Lung (tissue), 12 donors: ENCODE measurements around the gene FLYWCH1. TPM values are rescaled to one million over a fixed set of nuclear protein-coding genes. Genes with fewer than 3 reads are reported as not detected.

Source experiments
- ATAC-seq: fragments of 200-7000 bp; cut with Tn5 transposase; one replicate; pipeline ENCODE4 v1.9.1; 2020; ENCODE audit warnings: moderate number of reproducible peaks; ENCODE audit not compliant: insufficient read depth, low FRiP score
- DNase-seq, 3 donors: peaks; one replicate each; pipeline ENCODE4 v3.0.0-alpha.2; 2013 to 2017
- H3K27ac ChIP-seq, 2 donors: one replicate each; pipeline ENCODE4 v1.5.1; 2013; ENCODE audit warnings: mild to moderate bottlenecking in 2 of 2, moderate library complexity in 2 of 2, control low read depth in 1 of 2, inconsistent platforms in 1 of 2, low read depth in 1 of 2, low read length in 1 of 2
- H3K27me3 ChIP-seq, 3 donors: one replicate each; pipeline ENCODE4 v1.5.1; 2013; ENCODE audit warnings: low read length in 2 of 3; ENCODE audit not compliant: control insufficient read depth in 3 of 3, insufficient read depth in 3 of 3
- H3K36me3 ChIP-seq, 4 donors: one replicate each; pipeline ENCODE4 v1.5.1; 2013; ENCODE audit warnings: low read length in 4 of 4, mild to moderate bottlenecking in 1 of 4, moderate library complexity in 1 of 4; ENCODE audit not compliant: control insufficient read depth in 4 of 4, insufficient read depth in 4 of 4
- H3K4me1 ChIP-seq, 5 donors: one replicate each; pipeline ENCODE4 v1.5.1; 2013; ENCODE audit warnings: low read length in 5 of 5, mild to moderate bottlenecking in 2 of 5, moderate library complexity in 1 of 5; ENCODE audit not compliant: control insufficient read depth in 5 of 5, insufficient read depth in 5 of 5
- H3K4me3 ChIP-seq: one replicate; pipeline ENCODE4 v1.5.1; 2013; ENCODE audit warnings: mild to moderate bottlenecking, control low read depth, moderate library complexity
- H3K9ac ChIP-seq, 2 donors: one replicate each; pipeline ENCODE4 v1.5.1; 2013; ENCODE audit warnings: low read length in 2 of 2, control low read depth in 1 of 2; ENCODE audit not compliant: insufficient read depth in 1 of 2
- H3K9me3 ChIP-seq, 4 donors: one replicate each; pipeline ENCODE4 v1.5.1; 2013; ENCODE audit warnings: low read length in 3 of 4, mild to moderate bottlenecking in 1 of 4, moderate library complexity in 1 of 4; ENCODE audit not compliant: control insufficient read depth in 4 of 4, insufficient read depth in 3 of 4
- WGBS, 2 donors: extraction: QIAGEN DNeasy Blood & Tissue Kit; methylation state at CpG; one replicate each; pipeline ENCODE4 v1.1.7; 2013; 5-methylcytosine and 5-hydroxymethylcytosine counted together
- polyA plus RNA-seq, 2 donors: library from polyadenylated mRNA; stranded (reverse); fragments of 200-250 nt; gene quantifications; one replicate each; pipeline ENCODE4 v1.2.1, GENCODE V29; 2013
- total RNA-seq, 2 donors: library from RNA; depleted of rRNA in 1 of 2; stranded (reverse); fragments of >200 nt in 1 of 2; gene quantifications; one replicate each; pipeline ENCODE4 v1.2.1, GENCODE V29; 2014 to 2021
- TF ChIP-seq, protein P1 (sequence below): IDR thresholded peaks from 2 replicates; pipeline ENCODE4 v1.5.1; 2012; ENCODE audit warnings: mild to moderate bottlenecking; ENCODE audit errors: control extremely low read depth, extremely low read depth
- donor health status: control.
- donor health status: control.
- donor health status: Bipolar disorder and iron deficiency.
- donor health status: healthy.
- donor health status: DM: yes; HTN: yes; CAD: no.

FLYWCH1 gene
- total and polyA plus RNA-seq, 4 donors, result 13.3 to 34.3 (median 21.4) TPM

DNA sequence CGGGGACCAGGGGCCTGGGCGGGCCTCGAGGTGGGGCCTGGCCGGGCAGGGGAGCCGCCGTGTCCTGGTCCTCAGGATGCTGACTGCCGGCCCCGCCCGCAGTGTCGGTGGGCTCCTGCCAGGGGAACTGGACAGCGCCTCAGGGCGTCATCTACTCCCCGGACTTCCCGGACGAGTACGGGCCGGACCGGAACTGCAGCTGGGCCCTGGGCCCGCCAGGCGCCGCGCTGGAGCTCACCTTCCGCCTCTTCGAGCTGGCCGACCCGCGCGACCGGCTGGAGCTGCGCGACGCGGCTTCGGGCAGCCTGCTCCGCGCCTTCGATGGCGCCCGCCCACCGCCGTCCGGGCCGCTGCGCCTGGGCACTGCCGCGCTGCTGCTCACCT lies 55.1 kb downstream of the FLYWCH1 start:
- peak in 1 of 3 donors; percentile 16 for DNase-seq
- H3K9me3 ChIP-seq, result no peaks in the 10 kb centered on the region
- ATAC-seq, result no peak
- peaks cover 7 to 49% (median 31%) of the 10 kb centered on the region in 3 donors for H3K27me3 ChIP-seq
- H3K4me3 ChIP-seq, result no peak overlapping the region
- no peaks in the 10 kb centered on the region for H3K36me3 ChIP-seq
- peaks cover 0 to 40% (median 8%) of the 10 kb centered on the region in 5 donors for H3K4me1 ChIP-seq
- no peak overlapping the region for H3K9ac ChIP-seq
- 2 to 3% methylated on average over 31 to 46 of the region's 46 CpGs for WGBS, 2 donors
- H3K27ac ChIP-seq, result no peak overlapping the region
- TF ChIP-seq, protein P1, sequence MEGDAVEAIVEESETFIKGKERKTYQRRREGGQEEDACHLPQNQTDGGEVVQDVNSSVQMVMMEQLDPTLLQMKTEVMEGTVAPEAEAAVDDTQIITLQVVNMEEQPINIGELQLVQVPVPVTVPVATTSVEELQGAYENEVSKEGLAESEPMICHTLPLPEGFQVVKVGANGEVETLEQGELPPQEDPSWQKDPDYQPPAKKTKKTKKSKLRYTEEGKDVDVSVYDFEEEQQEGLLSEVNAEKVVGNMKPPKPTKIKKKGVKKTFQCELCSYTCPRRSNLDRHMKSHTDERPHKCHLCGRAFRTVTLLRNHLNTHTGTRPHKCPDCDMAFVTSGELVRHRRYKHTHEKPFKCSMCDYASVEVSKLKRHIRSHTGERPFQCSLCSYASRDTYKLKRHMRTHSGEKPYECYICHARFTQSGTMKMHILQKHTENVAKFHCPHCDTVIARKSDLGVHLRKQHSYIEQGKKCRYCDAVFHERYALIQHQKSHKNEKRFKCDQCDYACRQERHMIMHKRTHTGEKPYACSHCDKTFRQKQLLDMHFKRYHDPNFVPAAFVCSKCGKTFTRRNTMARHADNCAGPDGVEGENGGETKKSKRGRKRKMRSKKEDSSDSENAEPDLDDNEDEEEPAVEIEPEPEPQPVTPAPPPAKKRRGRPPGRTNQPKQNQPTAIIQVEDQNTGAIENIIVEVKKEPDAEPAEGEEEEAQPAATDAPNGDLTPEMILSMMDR, result peak; percentile 0

GRCh38 chr16:2967211-2967631 lies 55.5 kb downstream of the FLYWCH1 start:
- no peak overlapping the region for H3K4me3 ChIP-seq
- WGBS, 2 donors, result 10 to 11% methylated on average over 37 to 51 of the region's 51 CpGs
- H3K36me3 ChIP-seq, result no peaks in the 10 kb centered on the region
- H3K9ac ChIP-seq, result no peak overlapping the region
- no peak overlapping the region for H3K27ac ChIP-seq
- H3K27me3 ChIP-seq, result peaks cover 4 to 44% (median 27%) of the 10 kb centered on the region in 3 donors
- H3K4me1 ChIP-seq, result peaks cover 0 to 40% (median 8%) of the 10 kb centered on the region in 5 donors
- DNase-seq (peak in 1 of 3 donors; percentile 10), ATAC-seq (no peak)
- TF ChIP-seq, protein P1, result no peak
- no peaks in the 10 kb centered on the region for H3K9me3 ChIP-seq

- WGBS, 2 donors, result 55% methylated on average over 33 of the region's 33 CpGs
- Histone ChIP-seq H3K9ac (no peak overlapping the region), H3K9me3 (no peaks in the 10 kb centered on the region), H3K4me3 (no peak overlapping the region), H3K27ac (no peak overlapping the region), H3K27me3 (peaks cover 4 to 39% (median 23%) of the 10 kb centered on the region in 3 donors), H3K4me1 (peaks cover 0 to 40% (median 8%) of the 10 kb centered on the region in 5 donors), H3K36me3 (no peaks in the 10 kb centered on the region)
- TF ChIP-seq, protein P1, result no peak
- peak in 1 of 3 donors; percentile 9 for DNase-seq
- no peak for ATAC-seq
These were observed 56.0 kb downstream of the FLYWCH1 start for GRCh38 chr16:2967721-2968161.

- TF ChIP-seq, protein P1, result no peak
- H3K27me3 ChIP-seq, result peaks cover 4 to 35% (median 22%) of the 10 kb centered on the region in 3 donors
These were observed 56.6 kb downstream of the FLYWCH1 start for GRCh38 chr16:2968368-2968737.

More at GRCh38 chr16:2968368-2968737, 56.6 kb downstream of the FLYWCH1 start:
- WGBS, 2 donors, result 16 to 19% methylated on average over 18 of the region's 18 CpGs
- peaks cover 0 to 45% (median 8%) of the 10 kb centered on the region in 5 donors for H3K4me1 ChIP-seq
- no peak overlapping the region for H3K4me3 ChIP-seq
- H3K9ac ChIP-seq, result no peak overlapping the region
- ATAC-seq (no peak), DNase-seq (no peak)
- H3K9me3 ChIP-seq, result no peaks in the 10 kb centered on the region
- no peaks in the 10 kb centered on the region for H3K36me3 ChIP-seq
- H3K27ac ChIP-seq, result no peak overlapping the region
